Activated CD4-positive, alpha-beta T cell treated with anti-CD3 and anti-CD28 coated beads for 48 hours (primary cell): Measurements from ENCODE around the gene PIEZO2.

Experiments used
- DNase-seq: peaks from one replicate; pipeline ENCODE4 v3.0.0-alpha.2; 2020

The PIEZO2 gene

GRCh38 chr18:11064106-11064505 is 85.3 kb downstream of the PIEZO2 start:
- no peak for DNase-seq

DNA sequence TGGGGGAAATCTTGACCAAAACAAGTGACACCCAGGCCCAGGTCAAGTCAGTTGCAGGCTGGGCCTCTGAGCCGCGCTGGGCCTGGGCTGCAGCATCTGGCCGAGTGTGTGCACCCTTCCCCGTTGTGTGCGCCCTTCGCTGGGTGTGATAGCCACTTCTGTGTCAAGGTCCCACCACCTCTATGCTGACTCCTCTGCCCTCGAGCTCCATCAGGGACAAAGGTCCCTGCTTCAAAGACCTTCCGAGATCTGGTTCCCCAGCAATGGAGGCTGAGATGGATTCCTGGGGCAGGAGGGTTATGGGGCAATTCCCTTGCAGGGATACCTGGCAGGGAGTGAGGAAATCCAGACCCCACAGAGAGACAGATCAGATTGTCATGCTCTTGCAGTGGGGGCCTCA is 93.6 kb downstream of the PIEZO2 start:
- DNase-seq, result no peak

GRCh38 chr18:11054497-11054896 is 94.9 kb downstream of the PIEZO2 start:
- no peak for DNase-seq

GRCh38 chr18:11053293-11053692 is 96.1 kb downstream of the PIEZO2 start:
- no peak for DNase-seq

DNA sequence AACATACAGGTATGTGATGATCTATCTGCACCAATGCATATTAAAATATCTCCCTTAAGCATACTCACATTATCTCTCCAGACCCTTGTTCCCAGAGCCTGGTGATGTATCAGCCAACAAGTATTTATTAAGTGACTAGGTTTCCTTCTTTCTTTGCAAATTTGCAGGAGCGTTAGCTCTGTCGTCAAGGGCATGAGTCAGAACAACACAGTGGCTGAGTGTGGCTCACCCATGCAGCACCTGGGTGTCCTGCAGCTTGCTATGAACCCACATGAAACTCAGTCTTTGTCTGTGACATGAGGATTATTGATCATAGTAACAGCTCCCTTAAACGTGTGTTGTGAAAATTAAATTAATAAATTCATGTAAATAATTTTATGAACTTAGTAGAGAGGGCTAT is 96.6 kb downstream of the PIEZO2 start:
- DNase-seq, result no peak

GRCh38 chr18:11051462-11051861 is 97.9 kb downstream of the PIEZO2 start:
- DNase-seq, result no peak

DNA sequence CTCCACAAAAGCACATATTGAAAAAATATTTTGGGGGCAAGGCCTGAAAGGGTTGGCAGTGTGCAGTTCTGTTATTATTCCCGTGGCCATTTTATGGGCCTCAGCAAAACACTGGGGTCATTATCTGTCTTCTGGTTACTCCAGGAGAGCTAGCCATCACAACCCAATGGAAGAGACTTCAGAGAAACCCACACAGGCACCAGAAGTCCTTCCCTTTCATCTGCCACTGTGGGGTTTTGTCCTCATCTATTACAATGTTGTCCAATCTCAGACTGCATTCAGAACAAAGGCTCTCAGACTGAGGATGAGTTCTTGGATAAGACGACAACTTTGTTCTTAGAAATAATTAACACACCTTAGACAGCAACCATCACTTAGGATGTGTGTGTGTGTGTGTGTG is 98.4 kb downstream of the PIEZO2 start:
- no peak for DNase-seq

DNA sequence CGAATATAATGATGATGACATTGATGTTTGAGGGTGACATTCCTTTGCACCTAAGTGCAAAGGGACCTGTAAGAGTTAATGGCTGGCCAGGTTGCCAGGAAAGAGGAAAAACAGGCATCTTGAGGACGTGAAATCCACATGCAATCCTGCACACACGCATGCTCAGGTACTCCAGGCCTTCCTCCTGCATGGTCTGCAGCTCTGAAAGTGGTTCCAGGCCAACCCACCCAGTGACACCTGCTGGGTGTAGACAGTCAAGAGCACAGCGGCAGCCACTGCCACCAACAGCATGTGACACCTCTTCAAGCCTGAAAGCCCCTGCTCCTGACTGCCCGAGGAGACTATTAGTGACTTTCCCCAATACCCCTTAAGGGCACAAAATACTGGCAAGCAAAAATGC is 101.6 kb downstream of the PIEZO2 start:
- DNase-seq, result no peak

- DNase-seq, result no peak
Observed at GRCh38 chr18:11047156-11047555, 102.2 kb downstream of the PIEZO2 start.

DNA sequence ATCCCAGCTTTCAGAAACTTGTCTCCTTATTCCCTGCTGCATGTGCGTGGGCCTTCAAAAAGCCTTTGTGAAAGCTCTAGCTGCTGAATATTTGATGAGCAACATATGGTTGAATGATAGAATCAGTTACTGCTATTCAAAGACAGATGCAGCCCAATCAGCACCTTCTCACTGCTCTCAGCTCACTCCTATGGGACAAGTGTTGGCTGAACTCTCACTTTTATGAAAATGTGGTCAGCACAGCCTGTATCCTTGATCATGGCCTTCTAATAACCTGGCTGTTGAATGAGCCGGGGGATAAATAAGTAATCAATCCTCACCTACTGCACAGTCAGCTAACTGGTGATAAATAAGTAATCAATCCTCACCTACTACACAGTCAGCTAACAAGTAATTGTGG is 103.2 kb downstream of the PIEZO2 start:
- no peak for DNase-seq

GRCh38 chr18:11043694-11044093 is 105.7 kb downstream of the PIEZO2 start:
- no peak for DNase-seq

DNA sequence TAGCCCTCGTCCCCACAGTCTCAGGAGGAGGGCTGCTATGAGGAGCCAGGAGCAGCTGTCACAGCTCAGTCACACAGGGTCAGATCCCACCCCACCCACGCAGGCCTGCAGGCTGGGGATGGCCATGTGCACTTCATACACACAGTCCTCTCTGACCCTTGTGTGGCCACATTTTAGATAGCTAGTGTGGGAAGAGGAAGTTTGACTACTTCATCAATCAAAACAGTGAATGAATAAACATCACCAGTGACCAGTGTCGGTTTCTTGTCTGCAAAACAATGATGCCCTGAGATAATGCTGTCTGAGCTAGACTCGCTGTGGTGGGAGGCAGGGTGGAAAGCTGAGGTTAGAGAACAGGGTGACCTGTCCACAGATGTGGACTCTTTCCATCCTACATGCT is 107.1 kb downstream of the PIEZO2 start:
- DNase-seq, result no peak

- DNase-seq, result peak; percentile 22
Observed at GRCh38 chr18:11040823-11041656, 108.3 kb downstream of the PIEZO2 start.

DNA sequence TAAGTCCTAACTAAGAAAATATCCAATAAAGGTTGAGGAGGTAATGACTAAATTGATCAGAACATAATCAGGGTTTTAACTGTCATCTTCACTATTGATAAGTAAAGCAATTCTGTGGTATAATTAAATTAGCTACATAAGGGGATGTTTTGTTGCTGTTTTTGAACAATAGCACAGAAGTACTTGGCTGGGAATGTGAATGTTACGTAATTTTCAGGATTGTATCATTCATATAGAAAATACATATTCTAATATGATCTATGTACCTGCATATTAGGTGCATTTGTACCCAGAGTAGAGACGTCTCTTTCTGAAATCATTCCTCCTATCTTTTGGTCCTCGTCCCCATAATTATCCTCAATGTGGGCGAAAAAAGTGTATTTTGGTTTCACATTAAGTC is 109.0 kb downstream of the PIEZO2 start:
- DNase-seq, result no peak

DNA sequence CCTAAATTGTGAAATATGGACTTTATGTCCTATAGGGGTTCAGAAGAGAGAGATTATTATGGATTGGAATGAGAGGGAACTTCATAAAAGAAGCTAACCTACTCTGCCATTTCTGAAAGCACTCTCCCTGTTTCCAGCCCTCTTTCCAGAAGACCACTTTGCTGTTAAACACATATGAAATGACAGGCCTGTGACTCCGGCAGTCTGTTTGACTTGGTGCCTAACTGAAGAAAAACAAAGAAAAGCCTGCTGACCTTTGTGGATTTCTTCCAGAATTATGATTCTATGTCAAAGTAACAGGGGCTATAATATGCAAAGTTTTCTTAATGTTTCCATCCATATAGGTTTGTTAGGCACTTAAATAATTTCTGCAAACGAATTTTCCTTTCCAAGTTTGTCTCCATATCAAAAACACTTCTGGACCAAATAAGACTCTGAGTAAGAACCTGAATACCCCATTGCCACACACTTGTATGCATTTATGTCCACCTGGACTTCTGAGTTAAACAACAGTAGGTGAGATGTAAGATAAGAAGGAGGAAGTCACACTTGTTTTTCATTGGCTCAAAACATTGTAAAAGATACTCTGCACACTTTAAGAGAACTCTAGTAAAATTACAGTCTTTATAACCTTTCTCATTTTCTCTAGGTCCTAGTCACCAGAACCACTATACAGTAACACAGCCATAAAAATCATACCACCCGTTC is 111.7 kb downstream of the PIEZO2 start:
- no peak for DNase-seq

GRCh38 chr18:11035814-11036495 is 113.4 kb downstream of the PIEZO2 start:
- no peak for DNase-seq

DNA sequence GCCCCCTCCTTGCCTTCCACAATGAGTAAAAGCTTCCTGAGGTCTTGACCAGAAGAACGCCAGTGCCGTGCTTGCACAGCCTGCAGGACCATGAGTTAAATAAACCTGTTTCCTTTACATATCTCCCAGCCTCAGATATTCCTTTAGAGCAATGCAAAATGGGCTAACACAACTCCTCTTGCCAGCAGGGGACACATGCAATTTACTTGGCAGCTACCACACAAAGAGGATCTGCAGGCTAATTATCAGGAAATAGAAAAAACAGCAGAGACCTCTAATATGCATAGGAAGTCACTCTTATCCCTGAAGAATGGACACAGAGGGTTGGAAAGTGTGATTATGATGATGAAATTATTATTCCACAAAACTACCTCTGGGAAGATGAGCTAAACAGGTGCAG is 114.0 kb downstream of the PIEZO2 start:
- no peak for DNase-seq

- DNase-seq, result no peak
Observed at GRCh38 chr18:11034884-11035283, 114.5 kb downstream of the PIEZO2 start.

GRCh38 chr18:11033503-11033902 is 115.9 kb downstream of the PIEZO2 start:
- no peak for DNase-seq

GRCh38 chr18:11031966-11032365 is 117.4 kb downstream of the PIEZO2 start:
- DNase-seq, result no peak

- no peak for DNase-seq
Observed at GRCh38 chr18:11029021-11029420, 120.3 kb downstream of the PIEZO2 start.

DNA sequence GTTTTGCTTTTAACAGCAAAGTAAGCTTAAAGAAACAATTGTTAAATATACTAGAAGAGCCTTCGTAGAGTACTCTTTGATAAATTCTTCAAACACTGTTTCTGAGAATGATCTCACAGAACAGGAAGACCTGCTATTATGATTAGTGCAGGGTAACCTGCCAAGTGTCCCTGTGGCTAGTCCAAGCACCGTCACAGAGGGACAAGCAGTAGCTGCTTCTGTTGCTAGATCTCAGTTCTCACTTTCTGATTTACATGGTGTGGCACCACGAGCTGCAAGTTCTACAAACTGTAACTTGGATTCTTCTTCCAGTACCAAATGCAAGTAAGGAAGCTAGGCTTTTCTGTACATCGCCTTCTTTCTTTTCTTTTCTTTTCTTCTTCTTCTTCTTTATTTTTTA is 121.5 kb downstream of the PIEZO2 start:
- DNase-seq, result no peak

- no peak for DNase-seq
Observed at GRCh38 chr18:11025671-11026070, 123.7 kb downstream of the PIEZO2 start.
